HTERT RPE-1 (cell line): ENCODE data around the gene CD8A.
"Not testable (repeated sequence)": the region's sequence is repeated elsewhere in the genome, so short reads cannot be mapped to it uniquely, and the experiment has no call there.

Experiments used
- in situ Hi-C: fragments of 300-500 bp; cut with MboI; formaldehyde crosslinking; loops from 4 replicates; pipeline ENCODE4 v1.14.3; 2020; ENCODE audit warnings: low sequenced_read_pairs

Gene CD8A

GRCh38 chr2:86741889-86742498, 48.7 kb downstream of the CD8A start:
- in situ Hi-C loops, result not testable (repeated sequence)

GRCh38 chr2:86739889-86740288, 50.8 kb downstream of the CD8A start:
- in situ Hi-C loops, result not testable (repeated sequence)

DNA sequence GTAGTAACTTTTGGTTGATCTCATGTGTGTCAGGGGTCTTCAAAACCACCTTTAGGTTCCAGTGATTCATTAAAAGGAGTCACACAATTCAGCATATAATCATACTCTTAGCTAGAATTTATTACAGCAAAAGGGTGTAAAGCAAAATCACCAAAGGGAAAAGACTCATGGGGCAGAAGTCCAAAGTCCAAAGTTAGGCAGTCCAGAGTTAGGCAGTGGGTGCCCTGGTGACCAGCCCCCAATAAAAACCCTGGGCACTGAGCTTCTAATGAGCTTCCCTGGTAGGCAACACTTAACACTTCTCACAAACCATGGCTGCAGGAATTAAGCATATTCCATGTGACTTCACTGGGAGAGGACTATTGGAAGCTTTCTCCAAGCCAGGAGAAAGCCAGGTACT, 51.2 kb downstream of the CD8A start:
- in situ Hi-C loops, result not testable (repeated sequence)

GRCh38 chr2:86734896-86735295, 55.8 kb downstream of the CD8A start:
- in situ Hi-C loops, result not testable (repeated sequence)
